ENCODE measurements around the gene CALM3. TPM values are rescaled to one million over a fixed set of nuclear protein-coding genes. Genes with fewer than 3 reads are reported as not detected.

Gene CALM3
- polyA plus RNA-seq, 1 donor (not counting 4 experiments of a cell fraction or from before 2014, with no cell fraction given) = 411 TPM

GRCh38 chr19:46610413-46610775 is 9.3 kb downstream of the CALM3 start:
- H3K27me3 ChIP-seq (ENCODE audit: control insufficient read depth, extremely low read depth, insufficient read depth, low read length) = no peaks in the 10 kb centered on the region
- peaks cover 22% of the 10 kb centered on the region for H3K79me2 ChIP-seq (ENCODE audit: control insufficient read depth, insufficient read depth, low read length)
- dilution Hi-C loops (cut with MboI; ENCODE audit: extremely low pct_ligation_motif_present, low sequenced_read_pairs) = no loop called here
- H3K9me3 ChIP-seq (ENCODE audit: control insufficient read depth, low read depth, low read length) = no peaks in the 10 kb centered on the region
- H2AFZ ChIP-seq (ENCODE audit: control insufficient read depth, low read length) = no peak overlapping the region
- peaks cover 45 to 51% of the 10 kb centered on the region in 2 experiments for H3K36me3 ChIP-seq (ENCODE audit: control insufficient read depth in 2 of 2, extremely low read depth in 1 of 2, insufficient read depth in 2 of 2, low read length in 2 of 2)
- no peaks in the 10 kb centered on the region for H3K9me1 ChIP-seq (ENCODE audit: control insufficient read depth, extremely low read depth, insufficient read depth, low read length)
- peaks cover 15% of the 10 kb centered on the region for H4K20me1 ChIP-seq (ENCODE audit: control insufficient read depth, extremely low read depth, insufficient read depth, low read length)
- no peak overlapping the region for H3K4me2 ChIP-seq (ENCODE audit: control insufficient read depth, extremely low read depth, insufficient read depth, low read depth, low read length)
- H3K27ac ChIP-seq (ENCODE audit: control insufficient read depth, insufficient read depth, low read length) = no peak overlapping the region
- no peak overlapping the region for H3K4me3 ChIP-seq (ENCODE audit: control insufficient read depth in 2 of 3, extremely low read depth in 1 of 3, insufficient read depth in 2 of 3, low read depth in 1 of 3, low read length in 3 of 3)
- FAIRE-seq (no peak), DNase-seq (ENCODE audit: low read depth, low spot score) (no peak)
- no peak for TF ChIP-seq CTCF (optimal IDR thresholded peaks at IDR 0.05 in 1 of 3, IDR thresholded peaks at IDR 0.05 in 1 of 3, conservative IDR thresholded peaks at IDR 0.05 in 1 of 3; ENCODE audit: extremely low read depth in 1 of 3, insufficient read depth in 2 of 3, low read length in 3 of 3)
- TF ChIP-seq EZH2 (IDR thresholded peaks at IDR 0.05; ENCODE audit: low read length) = no peak
- no peak overlapping the region for H3K9ac ChIP-seq (ENCODE audit: control insufficient read depth, extremely low read depth, insufficient read depth, low read length)
- peaks cover 15% of the 10 kb centered on the region for H3K4me1 ChIP-seq (ENCODE audit: control insufficient read depth, extremely low read depth, insufficient read depth, low read length)

GRCh38 chr19:46610851-46611770 is 10.0 kb downstream of the CALM3 start:
- Histone ChIP-seq H4K20me1 (ENCODE audit: control insufficient read depth, extremely low read depth, insufficient read depth, low read length) (peaks cover 10% of the 10 kb centered on the region), H3K27ac (ENCODE audit: control insufficient read depth, insufficient read depth, low read length) (no peak overlapping the region), H3K79me2 (ENCODE audit: control insufficient read depth, insufficient read depth, low read length) (peaks cover 15% of the 10 kb centered on the region), H3K9ac (ENCODE audit: control insufficient read depth, extremely low read depth, insufficient read depth, low read length) (no peak overlapping the region), H3K4me1 (ENCODE audit: control insufficient read depth, extremely low read depth, insufficient read depth, low read length) (peaks cover 8% of the 10 kb centered on the region), H3K9me3 (ENCODE audit: control insufficient read depth, low read depth, low read length) (no peaks in the 10 kb centered on the region), H3K9me1 (ENCODE audit: control insufficient read depth, extremely low read depth, insufficient read depth, low read length) (no peaks in the 10 kb centered on the region), H3K36me3 (ENCODE audit: control insufficient read depth in 2 of 2, extremely low read depth in 1 of 2, insufficient read depth in 2 of 2, low read length in 2 of 2) (peaks cover 39 to 44% of the 10 kb centered on the region in 2 experiments), H3K4me3 (ENCODE audit: control insufficient read depth in 2 of 3, extremely low read depth in 1 of 3, insufficient read depth in 2 of 3, low read depth in 1 of 3, low read length in 3 of 3) (no peak overlapping the region), H3K4me2 (ENCODE audit: control insufficient read depth, extremely low read depth, insufficient read depth, low read depth, low read length) (no peak overlapping the region), H2AFZ (ENCODE audit: control insufficient read depth, low read length) (no peak overlapping the region), H3K27me3 (ENCODE audit: control insufficient read depth, extremely low read depth, insufficient read depth, low read length) (no peaks in the 10 kb centered on the region)
- DNase-seq (ENCODE audit: low read depth, low spot score) (no peak), FAIRE-seq (peak; percentile 29)
- TF ChIP-seq EZH2 (IDR thresholded peaks at IDR 0.05; ENCODE audit: low read length) = no peak
- no peak for TF ChIP-seq CTCF (optimal IDR thresholded peaks at IDR 0.05 in 1 of 3, IDR thresholded peaks at IDR 0.05 in 1 of 3, conservative IDR thresholded peaks at IDR 0.05 in 1 of 3; ENCODE audit: extremely low read depth in 1 of 3, insufficient read depth in 2 of 3, low read length in 3 of 3)
- dilution Hi-C loops (cut with MboI; ENCODE audit: extremely low pct_ligation_motif_present, low sequenced_read_pairs) = no loop called here
